ENCODE measurements around the gene ALKBH4. TPM values are rescaled to one million over a fixed set of nuclear protein-coding genes. Genes with fewer than 3 reads are reported as not detected.
"Not testable (repeated sequence)": the region's sequence is repeated elsewhere in the genome, so short reads cannot be mapped to it uniquely, and the experiment has no call there.

Gene ALKBH4, protein sequence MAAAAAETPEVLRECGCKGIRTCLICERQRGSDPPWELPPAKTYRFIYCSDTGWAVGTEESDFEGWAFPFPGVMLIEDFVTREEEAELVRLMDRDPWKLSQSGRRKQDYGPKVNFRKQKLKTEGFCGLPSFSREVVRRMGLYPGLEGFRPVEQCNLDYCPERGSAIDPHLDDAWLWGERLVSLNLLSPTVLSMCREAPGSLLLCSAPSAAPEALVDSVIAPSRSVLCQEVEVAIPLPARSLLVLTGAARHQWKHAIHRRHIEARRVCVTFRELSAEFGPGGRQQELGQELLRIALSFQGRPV
- total RNA-seq, result 1 to 10 TPM; 7.1 to 7.2 TPM
- long read RNA-seq, transcript ALKBH4-201 (3 exons, 2,105 nt), result major isoform, 17 of 22 reads
- long read RNA-seq, partial matches to known transcripts, result 0 of 22 reads
- long read RNA-seq, other reads (novel, unspliced or antisense), result 2 of 22 reads

- peak; percentile 96 to 98 for ATAC-seq
- intact Hi-C loops (cut with DNase I), result no loop called here
These were observed at the start of gene ALKBH4, which contains the start of gene LRWD1 for GRCh38 chr7:102464577-102465280. TSS of gene ALKBH4 (minus strand) at chr7:102464863. CDS start at chr7:102464836, 27 bp downstream. TSS of gene LRWD1 (plus strand) at chr7:102464984. CDS start at chr7:102465081, 97 bp downstream.

DNA sequence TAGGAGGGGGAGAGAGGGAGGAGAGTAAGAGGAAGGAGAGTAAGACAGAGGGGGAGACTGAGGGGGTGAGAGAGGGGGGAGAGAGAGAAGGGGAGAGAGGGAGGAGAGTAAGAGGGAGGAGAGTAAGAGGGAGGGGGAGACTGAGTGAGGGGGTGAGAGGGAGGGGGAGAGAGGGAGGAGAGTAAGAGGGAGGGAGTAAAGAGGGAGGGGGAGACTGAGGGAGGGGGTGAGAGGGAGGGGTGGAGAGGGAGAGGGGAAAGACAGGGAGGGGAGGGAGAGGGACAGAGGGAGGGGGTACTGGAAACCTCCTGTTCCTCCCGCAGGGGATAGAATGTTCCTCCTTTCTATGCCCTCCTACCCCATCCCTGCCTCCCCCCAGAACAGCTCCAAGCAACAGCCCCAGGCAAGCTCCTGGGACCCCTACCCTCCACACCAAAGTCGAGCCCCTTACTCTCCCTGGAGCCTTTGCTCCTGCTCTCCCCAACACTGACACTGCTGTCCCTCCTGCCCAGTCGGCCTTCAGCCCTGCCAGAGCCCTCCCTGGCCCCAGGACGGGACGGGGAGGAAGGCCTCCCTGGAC, 48.1 kb upstream of the ALKBH4 start:
- ATAC-seq (peak in 1 of 2 donors; percentile 7), DNase-seq (peak; percentile 10)
- intact Hi-C loops (cut with DNase I), result not testable (repeated sequence)

More at GRCh38 chr7:102464577-102465280, at the start of gene ALKBH4, which contains the start of gene LRWD1:
- peak; percentile 97 for DNase-seq

DNA sequence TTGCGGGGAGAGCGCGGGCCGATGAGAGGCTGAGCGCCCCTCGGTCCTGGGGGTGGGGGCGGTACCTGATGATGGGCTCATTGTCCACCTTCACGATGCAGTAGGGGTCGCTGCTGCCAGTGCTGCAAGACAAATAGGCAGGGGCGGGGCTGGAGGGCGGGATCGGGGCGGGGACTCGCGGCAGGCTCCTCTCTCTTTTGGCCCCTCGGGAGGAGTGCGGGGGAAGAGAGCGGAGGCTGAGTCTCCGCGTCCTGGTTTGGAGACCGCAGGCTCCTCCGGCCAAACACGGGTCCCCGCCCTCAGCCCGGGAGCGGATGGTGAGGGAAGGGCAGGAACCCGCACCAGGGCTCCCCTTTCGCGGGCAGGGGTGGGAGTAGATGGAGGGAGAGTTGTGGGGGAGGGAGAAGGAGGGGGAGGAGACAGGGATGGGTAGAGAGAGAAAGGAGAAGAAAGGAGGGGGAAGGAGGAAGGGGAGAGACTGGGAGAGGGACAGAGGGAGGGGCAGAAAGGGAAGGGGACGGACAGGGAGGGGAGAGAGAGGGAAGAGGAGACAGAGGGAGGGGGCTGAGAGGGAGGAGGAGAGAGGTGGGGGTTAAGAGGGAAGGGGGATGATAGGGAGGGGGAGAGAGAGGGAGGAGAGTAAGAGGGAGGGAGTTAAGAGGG, 47.3 kb upstream of the ALKBH4 start:
- DNase-seq; intact Hi-C loops (cut with DNase I): not testable (repeated sequence)
- peak; percentile 71 to 75 for ATAC-seq

GRCh38 chr7:102510575-102510974, 45.9 kb upstream of the ALKBH4 start:
- DNase-seq; ATAC-seq; intact Hi-C loops (cut with DNase I): not testable (repeated sequence)

- intact Hi-C loops (cut with DNase I); ATAC-seq; DNase-seq: not testable (repeated sequence)
These were observed 42.9 kb upstream of the ALKBH4 start for GRCh38 chr7:102507410-102508088.

GRCh38 chr7:102505298-102506185, 40.9 kb upstream of the ALKBH4 start:
- ATAC-seq, result peak; percentile 58 to 86
- DNase-seq; intact Hi-C loops (cut with DNase I): not testable (repeated sequence)

GRCh38 chr7:102503141-102503540, 38.5 kb upstream of the ALKBH4 start:
- ATAC-seq; intact Hi-C loops (cut with DNase I); DNase-seq: not testable (repeated sequence)

GRCh38 chr7:102498321-102498720, 33.7 kb upstream of the ALKBH4 start:
- intact Hi-C loops (cut with DNase I); ATAC-seq; DNase-seq: not testable (repeated sequence)

DNA sequence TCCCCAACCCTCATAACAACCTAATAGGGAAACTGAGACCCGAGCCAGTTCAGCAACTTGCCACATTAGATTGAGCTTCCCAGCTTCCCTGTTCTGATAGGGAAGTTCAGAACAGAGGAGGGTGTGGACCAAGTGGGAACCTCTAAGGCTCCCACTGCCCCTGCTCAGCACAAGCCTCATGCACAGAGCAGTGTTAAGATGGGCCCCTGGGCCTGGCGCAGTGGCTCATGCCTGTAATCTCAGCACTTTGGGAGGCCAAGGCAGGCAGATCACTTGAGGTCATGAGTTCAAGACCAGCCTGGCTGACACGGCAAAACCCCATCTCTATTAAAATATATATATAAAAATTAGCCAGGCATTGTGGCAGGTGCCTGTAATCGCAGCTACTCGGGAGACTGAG, 32.6 kb upstream of the ALKBH4 start:
- intact Hi-C loops (cut with DNase I); ATAC-seq; DNase-seq: not testable (repeated sequence)

- ATAC-seq; intact Hi-C loops (cut with DNase I); DNase-seq: not testable (repeated sequence)
These were observed 32.2 kb upstream of the ALKBH4 start for GRCh38 chr7:102496861-102497260.

- intact Hi-C loops (cut with DNase I); DNase-seq: not testable (repeated sequence)
- ATAC-seq, result peak; percentile 57 to 64
These were observed 29.9 kb upstream of the ALKBH4 start for GRCh38 chr7:102494473-102495149.

DNA sequence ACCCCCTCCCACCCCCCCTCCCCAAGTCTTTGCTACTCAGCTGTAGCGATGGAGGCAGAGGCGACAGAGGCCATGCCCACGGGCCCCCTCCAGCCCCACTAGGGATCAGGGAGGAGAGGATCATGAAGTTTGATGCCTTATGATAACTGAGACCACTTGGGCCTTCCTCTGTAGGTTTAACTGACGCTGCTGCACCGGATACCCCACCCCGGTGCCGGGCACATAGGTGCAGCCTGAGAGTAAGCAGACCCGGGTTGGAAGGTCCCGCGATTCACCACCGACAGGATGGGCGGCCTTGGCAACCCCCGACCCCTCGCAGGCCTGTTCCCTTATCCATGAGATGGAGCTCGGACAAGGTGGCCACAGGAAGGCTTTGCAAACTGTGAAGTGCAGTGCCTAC, 29.4 kb upstream of the ALKBH4 start:
- peak; percentile 16 for DNase-seq
- intact Hi-C loops (cut with DNase I), result not testable (repeated sequence)
- ATAC-seq, result peak in 1 of 2 donors; percentile 0

- not testable (repeated sequence) for DNase-seq
These were observed 28.7 kb upstream of the ALKBH4 start for GRCh38 chr7:102493220-102493935.

DNA sequence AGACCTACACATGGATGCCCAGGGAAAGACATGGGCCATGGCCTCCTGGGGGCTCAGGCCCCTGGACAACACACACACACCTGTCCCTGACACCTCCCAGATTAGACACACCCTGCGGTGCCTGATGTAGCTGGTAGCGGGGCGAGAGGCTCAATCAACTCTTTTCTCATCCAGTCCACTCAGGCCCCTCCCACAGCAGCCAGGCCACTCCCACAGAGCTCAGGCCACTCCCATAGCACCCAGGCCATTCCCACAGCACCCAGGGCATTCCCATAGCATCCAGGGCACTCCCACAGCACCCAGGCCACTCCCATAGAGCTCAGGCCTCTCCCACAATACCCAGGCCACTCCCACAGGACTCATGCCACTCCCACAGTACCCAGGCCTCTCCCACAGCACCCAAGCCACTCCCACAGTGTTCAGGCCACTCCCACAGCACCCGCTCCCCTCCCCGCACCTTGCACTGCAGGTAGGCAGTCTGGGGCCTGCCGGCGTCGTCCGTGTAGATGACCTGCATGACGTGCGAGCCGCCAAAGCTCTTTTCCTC, 25.9 kb upstream of the ALKBH4 start:
- intact Hi-C loops (cut with DNase I), result not testable (repeated sequence)
- DNase-seq (peak; percentile 47), ATAC-seq (peak; percentile 36 to 59)

More at GRCh38 chr7:102493220-102493935, 28.7 kb upstream of the ALKBH4 start:
- ATAC-seq, result peak; percentile 80 to 87
- intact Hi-C loops (cut with DNase I), result not testable (repeated sequence)

DNA sequence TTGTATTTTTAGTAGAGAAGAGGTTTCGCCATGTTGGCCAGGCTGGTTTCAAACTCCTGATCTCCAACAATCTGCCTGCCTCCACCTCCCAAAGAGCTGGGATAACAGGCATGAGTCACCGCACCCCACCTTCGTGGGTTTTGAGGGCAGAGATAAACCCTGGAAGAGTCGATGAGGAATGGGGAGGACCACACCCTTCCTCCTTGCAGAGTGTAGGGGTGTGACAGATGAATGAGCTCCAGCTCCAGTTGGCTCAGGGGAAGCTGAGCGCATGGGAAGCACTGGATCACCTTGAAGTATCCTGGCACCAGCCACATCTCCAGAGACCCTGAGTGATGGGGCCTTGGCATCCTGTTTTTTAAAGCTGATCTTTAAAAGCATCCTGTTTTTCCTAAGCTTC, 19.7 kb upstream of the ALKBH4 start:
- intact Hi-C loops (cut with DNase I); DNase-seq: not testable (repeated sequence)
- peak in 1 of 2 donors; percentile 55 for ATAC-seq

DNA sequence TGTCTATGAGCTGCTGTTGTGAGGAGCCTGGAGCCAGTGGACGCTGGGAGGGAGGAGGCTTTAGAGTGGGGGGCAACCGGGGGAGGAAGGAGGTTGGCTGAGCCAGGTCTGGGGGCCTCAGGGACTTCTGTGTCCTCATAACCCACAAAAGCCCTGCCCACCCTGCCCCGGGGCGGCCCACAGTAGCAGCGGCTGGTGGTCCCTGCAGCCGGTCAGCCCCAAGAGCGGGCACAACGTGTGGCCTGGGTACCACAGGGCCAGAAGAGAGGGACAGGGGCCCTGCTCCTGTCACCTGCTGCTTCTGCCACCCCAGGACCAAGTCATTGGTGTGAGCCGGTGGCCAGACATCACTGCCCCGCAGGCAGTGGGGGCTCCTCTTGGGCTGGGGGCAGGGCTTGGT, 17.3 kb upstream of the ALKBH4 start:
- intact Hi-C loops (cut with DNase I); DNase-seq; ATAC-seq: not testable (repeated sequence)

Measured in left cardiac atrium (tissue), 4 donors.